Panc1 (cell line): ENCODE measurements around the gene CMIP. TPM values are rescaled to one million over a fixed set of nuclear protein-coding genes. Genes with fewer than 3 reads are reported as not detected.

Experiments used
- ATAC-seq: fragments of 200-7000 bp; cut with Tn5 transposase; 2 replicates; pipeline ENCODE4 v1.9.1; 2020; ENCODE audit warnings: mild to moderate bottlenecking, moderate library complexity
- BruUV-seq: library from RNA; stranded (reverse); fragments of 400-500 nt; replicated peaks from 2 replicates; lab custom pipeline; 2021; lab: Mats Ljungman, UMichigan
- CTCF ChIA-PET: fragments of 300-600 bp; sonication (Branson Sonifier 250); formaldehyde crosslinking; loops from one replicate; lab custom pipeline; 2022; ENCODE audit warnings: antibody characterized with exemption; lab: Charles Lee
- POLR2A ChIA-PET: fragments of 300-600 bp; sonication (Branson Sonifier 250); formaldehyde crosslinking; loops from one replicate; lab custom pipeline; 2022; ENCODE audit warnings: antibody characterized with exemption; lab: Charles Lee
- DNase-seq: peaks from one replicate; pipeline ENCODE4 v3.0.0-alpha.2; 2010; ENCODE audit warnings: low read depth, low spot score
- H3K27ac ChIP-seq: 2 replicates; pipeline ENCODE4 v1.5.1; 2011; ENCODE audit warnings: mild to moderate bottlenecking, low read length, inconsistent platforms
- H3K27me3 ChIP-seq: fragments of 200-500 bp; sonication (Bioruptor generic); 2 replicates; pipeline ENCODE4 v1.6.0; 2014; ENCODE audit warnings: low read length, inconsistent platforms; ENCODE audit not compliant: control insufficient read depth, insufficient read depth
- H3K36me3 ChIP-seq: fragments of 200-500 bp; sonication (Bioruptor generic); 2 replicates; pipeline ENCODE4 v1.5.1; 2014; ENCODE audit warnings: inconsistent platforms, mild to moderate bottlenecking, low read length, moderate library complexity; ENCODE audit not compliant: control insufficient read depth, insufficient read depth
- H3K4me1 ChIP-seq: 2 replicates; pipeline ENCODE4 v1.5.1; 2011; ENCODE audit warnings: inconsistent platforms, mild to moderate bottlenecking, low read length, moderate library complexity; ENCODE audit not compliant: control insufficient read depth, insufficient read depth
- H3K4me3 ChIP-seq, 2 experiments: 2 replicates each; pipeline ENCODE4 v1.5.1; 2011 to 2012; ENCODE audit warnings: low read depth in 2 of 2, low read length in 2 of 2, mild to moderate bottlenecking in 2 of 2, inconsistent platforms in 1 of 2, moderate library complexity in 1 of 2
- H3K9me3 ChIP-seq: fragments of 200-500 bp; sonication (Bioruptor generic); 2 replicates; pipeline ENCODE4 v1.5.1; 2014; ENCODE audit warnings: low read depth, mild to moderate bottlenecking, inconsistent platforms, low read length, moderate library complexity; ENCODE audit not compliant: control insufficient read depth, insufficient read depth
- CTCF ChIP-seq: fragments of 450-650 bp; IDR thresholded peaks from 2 replicates; pipeline ENCODE4 v1.5.1; 2017; ENCODE audit warnings: mild to moderate bottlenecking
- POLR2AphosphoS5 ChIP-seq: IDR thresholded peaks from 2 replicates; pipeline ENCODE4 v1.6.1; 2012; ENCODE audit warnings: mild to moderate bottlenecking, low read depth, low read length, moderate library complexity
- REST ChIP-seq, 2 experiments: IDR thresholded peaks; 2 replicates each; pipeline ENCODE4 v1.6.1; 2011 to 2012; ENCODE audit warnings: low read depth in 2 of 2, control low read depth in 1 of 2, low read length in 1 of 2, mild to moderate bottlenecking in 1 of 2, moderate library complexity in 1 of 2; ENCODE audit not compliant: insufficient read depth in 1 of 2
- SIN3A ChIP-seq: IDR thresholded peaks from 2 replicates; pipeline ENCODE4 v1.6.1; 2012; ENCODE audit warnings: low read depth, mild to moderate bottlenecking, low read length, moderate library complexity, borderline replicate concordance; ENCODE audit not compliant: insufficient read depth
- TCF7L2 ChIP-seq: IDR thresholded peaks from 2 replicates; pipeline ENCODE4 v1.6.1; 2011; ENCODE audit warnings: mild to moderate bottlenecking, low read depth, low read length, inconsistent platforms
- in situ Hi-C: cut with HindIII; loops from 2 replicates; pipeline ENCODE4 v1.10.0; 2016; ENCODE audit warnings: low sequenced_read_pairs, low pct_unique_long_range_greater_than_20kb
- intact Hi-C: fragments of 100-400 bp; cut with micrococcal nuclease; formaldehyde crosslinking; loops from one replicate; pipeline ENCODE4 v1.10.0; 2022; ENCODE audit not compliant: unreplicated experiment
- total RNA-seq: library from RNA; stranded (reverse); gene quantifications from one replicate; pipeline ENCODE4 v1.2.1, GENCODE V29; 2021; ENCODE audit not compliant: unreplicated experiment

Gene CMIP
- total RNA-seq, 1 experiment from 2014 or later = 49.7 TPM

DNA sequence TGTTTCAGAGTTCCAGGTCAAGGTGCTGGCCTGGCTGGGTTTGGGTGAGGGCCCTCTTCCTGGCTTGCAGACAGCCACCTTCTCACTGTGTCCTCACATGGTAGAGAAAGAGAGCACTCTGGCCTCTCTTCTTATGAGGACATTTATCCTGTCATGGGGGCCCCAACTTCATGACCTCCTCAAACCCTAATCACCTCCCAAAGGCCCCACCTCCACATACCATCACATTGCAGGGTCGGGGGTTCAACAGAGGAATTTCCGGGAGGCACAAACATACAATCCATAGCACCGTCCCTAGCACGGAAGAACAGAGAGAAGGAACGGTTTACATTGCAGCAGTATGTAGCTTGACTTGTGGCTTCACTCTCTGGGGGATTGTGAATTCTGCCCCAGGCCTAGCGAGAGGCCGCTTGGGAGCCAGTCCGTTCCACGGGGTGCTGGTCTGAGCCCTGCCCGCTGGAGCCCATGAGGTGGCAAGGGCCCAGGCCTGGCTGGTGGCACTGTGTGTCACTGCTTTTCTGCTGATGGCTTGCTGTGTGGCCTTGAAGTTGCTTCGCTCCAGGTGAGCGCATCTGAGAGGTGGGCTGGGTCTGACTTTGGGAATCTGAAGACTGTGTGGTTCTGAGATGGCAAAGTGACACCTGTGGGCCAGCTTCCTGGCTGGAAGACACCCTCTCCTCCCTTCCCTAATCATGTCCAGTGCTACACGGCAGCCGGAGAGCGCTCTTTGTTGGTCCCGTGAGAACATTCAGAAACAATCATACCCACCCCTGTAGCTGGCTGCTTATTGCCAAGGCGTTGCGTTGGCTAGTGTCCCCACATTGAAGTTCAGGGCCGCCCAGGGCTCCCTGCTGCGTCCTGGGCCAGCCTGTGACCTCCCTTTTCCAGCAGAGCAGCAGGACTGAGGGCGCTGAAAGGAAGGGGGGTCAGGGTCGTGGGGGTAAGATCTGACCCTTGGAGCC, 98.3 kb downstream of the CMIP start:
- intact Hi-C loops (no loop called here), in situ Hi-C loops (no loop called here)
- peak overlapping the region; percentile 54; the same call in 1 of the 2 replicates for H3K27ac ChIP-seq
- no peak for TF ChIP-seq TCF7L2
- no peak for TF ChIP-seq CTCF
- no peak for TF ChIP-seq POLR2AphosphoS5
- TF ChIP-seq SIN3A = no peak
- TF ChIP-seq REST (IDR thresholded peaks at IDR 0.05; ENCODE audit: insufficient read depth in 1 of 2, low read depth in 2 of 2, low read length in 1 of 2) = no peak
- no TSS peak for BruUV-seq
- H3K4me3 ChIP-seq = no peak overlapping the region
- ChIA-PET POLR2A (no interaction called here), CTCF (no interaction called here)
- peaks cover 48% of the 10 kb centered on the region for H3K4me1 ChIP-seq
- ATAC-seq = peak; percentile 26; the same call in 1 of the 2 replicates
- H3K9me3 ChIP-seq = no peaks in the 10 kb centered on the region
- no peak for DNase-seq
- no peaks in the 10 kb centered on the region for H3K27me3 ChIP-seq
- no peaks in the 10 kb centered on the region for H3K36me3 ChIP-seq

DNA sequence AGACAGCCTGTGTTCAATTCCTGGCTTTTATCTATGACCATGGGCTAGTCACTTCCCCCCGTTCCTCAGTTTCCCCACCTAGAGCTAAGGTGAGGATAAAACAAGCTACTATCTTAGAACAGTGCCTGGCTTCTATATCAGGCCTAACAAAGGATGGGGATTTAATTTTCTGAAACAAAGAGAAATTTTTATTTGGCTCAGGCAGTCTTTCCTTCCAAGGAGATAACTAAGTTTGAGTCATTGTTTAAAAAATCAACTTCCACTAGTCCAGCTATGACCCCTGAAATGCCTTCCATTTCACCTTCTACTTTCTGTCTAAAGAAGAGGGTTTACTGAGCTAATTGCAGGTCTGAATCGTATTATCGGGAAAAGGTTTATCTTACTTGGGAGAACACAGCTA, 99.0 kb downstream of the CMIP start:
- Histone ChIP-seq H3K9me3 (no peaks in the 10 kb centered on the region), H3K4me3 (no peak overlapping the region), H3K27me3 (no peaks in the 10 kb centered on the region), H3K4me1 (peaks cover 41% of the 10 kb centered on the region), H3K36me3 (no peaks in the 10 kb centered on the region), H3K27ac (no peak overlapping the region)
- intact Hi-C loops (no loop called here), in situ Hi-C loops (no loop called here)
- ChIA-PET CTCF (no interaction called here), POLR2A (no interaction called here)
- ATAC-seq (no peak), DNase-seq (no peak)
- TF ChIP-seq CTCF (no peak), TCF7L2 (no peak), SIN3A (no peak), POLR2AphosphoS5 (no peak), REST (IDR thresholded peaks at IDR 0.05; ENCODE audit: insufficient read depth in 1 of 2, low read depth in 2 of 2, low read length in 1 of 2) (no peak)
- no TSS peak for BruUV-seq
